HG03103 (cell line): Measurements from ENCODE around the gene POLR2A.
A peak's percentile ranks its signal among the peaks of the same experiment; 100 is the strongest.
"Not testable (repeated sequence)": the region's sequence is repeated elsewhere in the genome, so short reads cannot be mapped to it uniquely, and the experiment has no call there.

Source experiments
- ATAC-seq: cut with Tn5 transposase; IDR thresholded peaks from one replicate; pipeline ENCODE4 v1.9.1; 2021; ENCODE audit warnings: low read depth; ENCODE audit not compliant: unreplicated experiment

POLR2A gene

GRCh38 chr17:7477392-7478275, 6.5 kb upstream of the POLR2A start:
- ATAC-seq: no peak

GRCh38 chr17:7478276-7479212, 5.6 kb upstream of the POLR2A start:
- no peak for ATAC-seq

- no peak for ATAC-seq
Measured at GRCh38 chr17:7479213-7480088, 4.7 kb upstream of the POLR2A start, which contains the start of gene ZBTB4. TSS of gene ZBTB4 (minus strand) at chr17:7479631. CDS start at chr17:7466801, 12,830 bp downstream.

GRCh38 chr17:7480089-7480384, 4.1 kb upstream of the POLR2A start:
- no peak for ATAC-seq

- ATAC-seq: not testable (repeated sequence)
Measured at GRCh38 chr17:7481275-7481674, 2.9 kb upstream of the POLR2A start, which contains the start of gene SLC35G6. TSS of gene SLC35G6 (plus strand) at chr17:7481446. CDS start at chr17:7481517, 71 bp downstream.

GRCh38 chr17:7481842-7482741, 2.1 kb upstream of the POLR2A start:
- not testable (repeated sequence) for ATAC-seq

- not testable (repeated sequence) for ATAC-seq
Measured at GRCh38 chr17:7482742-7483088, 1.5 kb upstream of the POLR2A start.

- peak; percentile 29 for ATAC-seq
Measured at GRCh38 chr17:7483255-7484066, 705 bp upstream of the POLR2A start.

- ATAC-seq: no peak
Measured at GRCh38 chr17:7484919-7485377, 782 bp downstream of the POLR2A start.

- ATAC-seq: no peak
Measured at GRCh38 chr17:7486181-7486580, 2.0 kb downstream of the POLR2A start.

- no peak for ATAC-seq
Measured at GRCh38 chr17:7490144-7490543, 6.0 kb downstream of the POLR2A start.

GRCh38 chr17:7491583-7491982, 7.4 kb downstream of the POLR2A start:
- ATAC-seq: no peak

- ATAC-seq: no peak
Measured at GRCh38 chr17:7493941-7494340, 9.8 kb downstream of the POLR2A start.

- no peak for ATAC-seq
Measured at GRCh38 chr17:7495906-7496434, 11.8 kb downstream of the POLR2A start.

- no peak for ATAC-seq
Measured at GRCh38 chr17:7496470-7497183, 12.5 kb downstream of the POLR2A start.

- ATAC-seq: no peak
Measured at GRCh38 chr17:7497228-7497627, 13.1 kb downstream of the POLR2A start.

- ATAC-seq: no peak
Measured at GRCh38 chr17:7497636-7498035, 13.5 kb downstream of the POLR2A start.

GRCh38 chr17:7499161-7499560, 15.0 kb downstream of the POLR2A start:
- no peak for ATAC-seq
